Gastroesophageal sphincter (tissue), 4 donors: Measurements from ENCODE around the gene PCDHGA1. TPM values are rescaled to one million over a fixed set of nuclear protein-coding genes. Genes with fewer than 3 reads are reported as not detected.

ENCODE experiments used
- ATAC-seq: fragments of 150-250 bp; one replicate; pipeline ENCODE4 v1.9.1; 2016; ENCODE audit warnings: mild to moderate bottlenecking, moderate library complexity
- H3K27ac ChIP-seq, 4 donors: fragments of 200-600 bp; sonication (generic) in 3 of 4; 1 replicate in 3 of 4; 2 replicates in 1 of 4; pipeline ENCODE4 v1.5.1; 2016 to 2019
- H3K27me3 ChIP-seq: fragments of 200-600 bp; sonication (generic); one replicate; pipeline ENCODE4 v1.5.1; 2019
- H3K36me3 ChIP-seq, 2 donors: fragments of 200-600 bp; sonication (generic); one replicate each; pipeline ENCODE4 v1.5.1; 2019; ENCODE audit warnings: control low read depth in 1 of 2
- H3K4me1 ChIP-seq, 3 donors: fragments of 200-600 bp; sonication (generic); 1 replicate in 2 of 3; 2 replicates in 1 of 3; pipeline ENCODE4 v1.5.1; 2016 to 2019; ENCODE audit warnings: control low read depth in 2 of 3
- H3K4me3 ChIP-seq, 2 donors: fragments of 200-600 bp; sonication (generic); one replicate each; pipeline ENCODE4 v1.5.1; 2019; ENCODE audit warnings: mild to moderate bottlenecking in 1 of 2, moderate library complexity in 1 of 2
- H3K9me3 ChIP-seq, 3 donors: fragments of 200-600 bp; sonication (generic); one replicate each; pipeline ENCODE4 v1.5.1; 2017 to 2019; ENCODE audit warnings: control low read depth in 2 of 3
- CTCF ChIP-seq, 4 experiments: fragments of 200-600 bp in 2 of 4; fragments of 450-650 bp in 2 of 4; sonication (generic) in 1 of 4; IDR thresholded peaks; one replicate each; pipeline ENCODE4 v1.5.1; 2017 to 2019; ENCODE audit warnings: antibody characterized with exemption in 4 of 4, mild to moderate bottlenecking in 2 of 4, moderate library complexity in 2 of 4
- EP300 ChIP-seq: sonication (generic); formaldehyde crosslinking; IDR thresholded peaks from one replicate; pipeline ENCODE4 v1.6.1; 2017; ENCODE audit warnings: antibody characterized with exemption, mild to moderate bottlenecking
- POLR2A ChIP-seq, 2 donors: fragments of 450-650 bp; IDR thresholded peaks; one replicate each; pipeline ENCODE4 v1.6.1; 2017; ENCODE audit warnings: antibody characterized with exemption in 2 of 2, mild to moderate bottlenecking in 2 of 2, moderate library complexity in 1 of 2
- POLR2AphosphoS5 ChIP-seq: sonication (generic); formaldehyde crosslinking; IDR thresholded peaks from one replicate; pipeline ENCODE4 v1.6.1; 2017; ENCODE audit warnings: antibody characterized with exemption
- WGBS, 2 donors: methylation state at CpG; one replicate each; pipeline ENCODE4 v1.1.5; 2018; ENCODE audit warnings: low coverage in 1 of 2; 5-methylcytosine and 5-hydroxymethylcytosine counted together
- total RNA-seq, 4 donors: library from RNA; depleted of rRNA; stranded (reverse); fragments of >200 nt; gene quantifications; one replicate each; pipeline ENCODE4 v1.1.0, GENCODE V29; 2016

The PCDHGA1 gene
- total RNA-seq, 4 donors from 2014 or later = 0.67 to 1.3 (median 1.1) TPM

- Histone ChIP-seq H3K9me3 (no peaks in the 10 kb centered on the region), H3K4me3 (no peak overlapping the region), H3K27me3 (no peaks in the 10 kb centered on the region), H3K36me3 (peaks cover 0 to 70% of the 10 kb centered on the region in 2 donors), H3K27ac (peak overlapping the region in 2 of 4 donors; percentile 2 to 21), H3K4me1 (peaks cover 0 to 40% (median 11%) of the 10 kb centered on the region in 3 donors)
- 62% methylated on average over 3 of the region's 22 CpGs; no CpG with 5 or more reads in 1 of the 2 donors for WGBS, 2 donors
- TF ChIP-seq POLR2A (IDR thresholded peaks at IDR 0.05) (no peak), CTCF (IDR thresholded peaks at IDR 0.05) (no peak), POLR2AphosphoS5 (no peak), EP300 (no peak)
- ATAC-seq = no peak
These were observed 164.6 kb downstream of the PCDHGA1 start for GRCh38 chr5:141494761-141495452.

GRCh38 chr5:141495453-141495811 lies 165.1 kb downstream of the PCDHGA1 start:
- no peaks in the 10 kb centered on the region for H3K27me3 ChIP-seq
- no peak overlapping the region for H3K4me3 ChIP-seq
- TF ChIP-seq CTCF (IDR thresholded peaks at IDR 0.05) (no peak), POLR2A (IDR thresholded peaks at IDR 0.05) (no peak), POLR2AphosphoS5 (no peak), EP300 (no peak)
- peak overlapping the region in 1 of 4 donors; percentile 21 for H3K27ac ChIP-seq
- H3K9me3 ChIP-seq = no peaks in the 10 kb centered on the region
- no peak for ATAC-seq
- peaks cover 0 to 40% (median 11%) of the 10 kb centered on the region in 3 donors for H3K4me1 ChIP-seq
- peaks cover 0 to 65% of the 10 kb centered on the region in 2 donors for H3K36me3 ChIP-seq
- WGBS, 2 donors = 83 to 100% methylated on average over 1 to 8 of the region's 8 CpGs

DNA sequence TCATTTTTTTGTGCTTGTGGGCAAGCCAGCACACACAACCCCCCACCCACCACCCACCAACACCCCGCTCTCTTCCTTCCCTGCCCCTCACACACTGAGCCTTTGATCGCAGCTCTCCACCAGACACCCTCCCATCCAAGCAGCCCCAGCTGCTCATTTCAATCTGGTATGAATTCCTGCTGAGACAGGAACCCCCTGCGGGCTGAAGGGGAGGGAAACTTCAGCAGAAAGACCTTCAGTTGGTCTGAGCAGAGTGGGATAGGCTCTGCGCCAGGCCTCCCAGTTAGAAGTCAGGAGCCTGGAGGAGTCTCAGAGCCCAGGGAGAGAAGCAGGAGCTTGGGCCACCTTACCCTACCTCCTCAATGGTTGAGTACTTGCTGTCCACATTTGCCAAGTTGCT lies 165.7 kb downstream of the PCDHGA1 start:
- Histone ChIP-seq H3K27me3 (no peaks in the 10 kb centered on the region), H3K27ac (no peak overlapping the region), H3K9me3 (no peaks in the 10 kb centered on the region), H3K4me1 (peaks cover 0 to 37% (median 11%) of the 10 kb centered on the region in 3 donors), H3K36me3 (peaks cover 0 to 59% of the 10 kb centered on the region in 2 donors), H3K4me3 (no peak overlapping the region)
- WGBS, 2 donors = 58 to 86% methylated on average over 2 to 3 of the region's 4 CpGs
- TF ChIP-seq EP300 = no peak
- no peak for TF ChIP-seq CTCF (IDR thresholded peaks at IDR 0.05)
- no peak for TF ChIP-seq POLR2AphosphoS5
- TF ChIP-seq POLR2A (IDR thresholded peaks at IDR 0.05) = no peak
- no peak for ATAC-seq

- peaks cover 0 to 70% of the 10 kb centered on the region in 2 donors for H3K36me3 ChIP-seq
- H3K4me1 ChIP-seq = peaks cover 1 to 7% (median 4%) of the 10 kb centered on the region in 3 donors
- no peak overlapping the region for H3K4me3 ChIP-seq
- H3K27ac ChIP-seq = no peak overlapping the region
- no peaks in the 10 kb centered on the region for H3K27me3 ChIP-seq
- WGBS, 2 donors = 68 to 83% methylated on average over 4 to 6 of the region's 7 CpGs
- TF ChIP-seq POLR2AphosphoS5 (no peak), CTCF (IDR thresholded peaks at IDR 0.05) (no peak), EP300 (no peak), POLR2A (IDR thresholded peaks at IDR 0.05) (no peak)
- ATAC-seq = no peak
- H3K9me3 ChIP-seq = no peaks in the 10 kb centered on the region
These were observed 171.4 kb downstream of the PCDHGA1 start for GRCh38 chr5:141501761-141502160.

GRCh38 chr5:141503681-141504080 lies 173.4 kb downstream of the PCDHGA1 start:
- 83 to 96% methylated on average over 1 to 2 of the region's 2 CpGs for WGBS, 2 donors
- Histone ChIP-seq H3K9me3 (no peaks in the 10 kb centered on the region), H3K27me3 (no peaks in the 10 kb centered on the region), H3K4me3 (no peak overlapping the region), H3K4me1 (peaks cover 3 to 26% (median 21%) of the 10 kb centered on the region in 3 donors), H3K36me3 (peaks cover 0 to 51% of the 10 kb centered on the region in 2 donors), H3K27ac (no peak overlapping the region)
- no peak for ATAC-seq
- TF ChIP-seq POLR2A (IDR thresholded peaks at IDR 0.05) = no peak
- no peak for TF ChIP-seq POLR2AphosphoS5
- TF ChIP-seq EP300 = no peak
- no peak for TF ChIP-seq CTCF (IDR thresholded peaks at IDR 0.05)
